GM12892 (cell line): Measurements from ENCODE around the gene STRA6.

Experiments used
- POLR2A ChIP-seq: IDR thresholded peaks from 2 replicates; pipeline ENCODE4 v1.6.1; 2011; ENCODE audit warnings: low read depth, low read length, control low read depth
- POLR2AphosphoS5 ChIP-seq: IDR thresholded peaks from 2 replicates; pipeline ENCODE4 v1.6.1; 2011; ENCODE audit warnings: low read depth, low read length, control low read depth
- TAF1 ChIP-seq: IDR thresholded peaks from 2 replicates; pipeline ENCODE4 v1.6.1; 2011; ENCODE audit warnings: low read depth, mild to moderate bottlenecking, control low read depth, low read length, borderline replicate concordance

GRCh38 chr15:74203914-74204431 lies 1.4 kb upstream of the STRA6 start:
- TF ChIP-seq POLR2AphosphoS5 (no peak), POLR2A (no peak), TAF1 (no peak)
